ENCODE measurements around the gene GREB1.
"Not testable (repeated sequence)": the region's sequence is repeated elsewhere in the genome, so short reads cannot be mapped to it uniquely, and the experiment has no call there.

The GREB1 gene

GRCh38 chr2:11656252-11656651, 122.4 kb downstream of the GREB1 start:
- no peak overlapping the region for H3K4me3 ChIP-seq (ENCODE audit: low read length)
- no peak for TF ChIP-seq CTCF (conservative IDR thresholded peaks at IDR 0.05; ENCODE audit: low read depth, low read length)
- DNase-seq (ENCODE audit: low read depth) = no peak

GRCh38 chr2:11656671-11657101, 122.8 kb downstream of the GREB1 start:
- TF ChIP-seq CTCF (conservative IDR thresholded peaks at IDR 0.05; ENCODE audit: low read depth, low read length) = no peak
- DNase-seq (ENCODE audit: low read depth) = no peak
- no peak overlapping the region for H3K4me3 ChIP-seq (ENCODE audit: low read length)

- H3K4me3 ChIP-seq (ENCODE audit: low read length) = no peak overlapping the region
- no peak for DNase-seq (ENCODE audit: low read depth)
- TF ChIP-seq CTCF (conservative IDR thresholded peaks at IDR 0.05; ENCODE audit: low read depth, low read length) = no peak
Observed at GRCh38 chr2:11657195-11657594, 123.3 kb downstream of the GREB1 start.

GRCh38 chr2:11657646-11658045, 123.8 kb downstream of the GREB1 start:
- no peak for DNase-seq (ENCODE audit: low read depth)

GRCh38 chr2:11658208-11659114, 124.6 kb downstream of the GREB1 start:
- TF ChIP-seq CTCF (conservative IDR thresholded peaks at IDR 0.05; ENCODE audit: low read depth, low read length) = no peak
- no peak overlapping the region for H3K4me3 ChIP-seq (ENCODE audit: low read length)
- no peak for DNase-seq (ENCODE audit: low read depth)

More at GRCh38 chr2:11657646-11658045, 123.8 kb downstream of the GREB1 start:
- no peak overlapping the region for H3K4me3 ChIP-seq (ENCODE audit: low read length)
- no peak for TF ChIP-seq CTCF (conservative IDR thresholded peaks at IDR 0.05; ENCODE audit: low read depth, low read length)

GRCh38 chr2:11659115-11659475, 125.2 kb downstream of the GREB1 start:
- no peak for DNase-seq (ENCODE audit: low read depth)
- TF ChIP-seq CTCF (conservative IDR thresholded peaks at IDR 0.05; ENCODE audit: low read depth, low read length) = no peak
- no peak overlapping the region for H3K4me3 ChIP-seq (ENCODE audit: low read length)

- DNase-seq (ENCODE audit: low read depth) = no peak
- no peak overlapping the region for H3K4me3 ChIP-seq (ENCODE audit: low read length)
Observed at GRCh38 chr2:11659851-11660250, 126.0 kb downstream of the GREB1 start.

GRCh38 chr2:11660396-11660795, 126.6 kb downstream of the GREB1 start:
- DNase-seq (ENCODE audit: low read depth); H3K4me3 ChIP-seq (ENCODE audit: low read length): not testable (repeated sequence)

More at GRCh38 chr2:11659851-11660250, 126.0 kb downstream of the GREB1 start:
- no peak for TF ChIP-seq CTCF (conservative IDR thresholded peaks at IDR 0.05; ENCODE audit: low read depth, low read length)

All from retinal pigment epithelial cell (primary cell).